Activated T-helper 2 cell treated with anti-CD3 and anti-CD28 coated beads, Interferon-gamma antibody, Interleukin-2, Interleukin-4, amounts not matched to agents 10 μg/mL and 5 μg/mL and 100 μg/mL, durations not matched to agents 14 hours and 24 hours and 36 hours (primary cell): Measurements from ENCODE around the gene MYO9B. TPM values are rescaled to one million over a fixed set of nuclear protein-coding genes. Genes with fewer than 3 reads are reported as not detected.

Source experiments
- DNase-seq: peaks from one replicate; pipeline ENCODE4 v3.0.0; 2021; ENCODE audit warnings: low spot score
- H3K27ac Mint-ChIP-seq: one replicate; pipeline ENCODE4 v1.8.0; 2021; ENCODE audit warnings: mixed read lengths
- H3K27me3 Mint-ChIP-seq: one replicate; pipeline ENCODE4 v1.8.0; 2021; ENCODE audit warnings: low read depth, mixed read lengths
- H3K36me3 Mint-ChIP-seq: one replicate; pipeline ENCODE4 v1.8.0; 2021; ENCODE audit warnings: low read depth, mixed read lengths
- H3K4me1 Mint-ChIP-seq: one replicate; pipeline ENCODE4 v1.8.0; 2021; ENCODE audit warnings: low read depth, mixed read lengths
- H3K4me3 Mint-ChIP-seq: one replicate; pipeline ENCODE4 v1.8.0; 2021; ENCODE audit warnings: low read depth, mild to moderate bottlenecking, moderate library complexity, mixed read lengths
- H3K9me3 Mint-ChIP-seq: one replicate; pipeline ENCODE4 v1.8.0; 2021; ENCODE audit warnings: mixed read lengths
- intact Hi-C: fragments of 100-400 bp; cut with micrococcal nuclease; formaldehyde crosslinking; loops from one replicate; pipeline ENCODE4 v1.15.1; 2023
- total RNA-seq: library from RNA; stranded (reverse); gene quantifications from 2 replicates; pipeline ENCODE4 v1.2.3, GENCODE V29; 2022

Gene MYO9B
- total RNA-seq, 1 donor from 2014 or later, result 143 TPM

DNA sequence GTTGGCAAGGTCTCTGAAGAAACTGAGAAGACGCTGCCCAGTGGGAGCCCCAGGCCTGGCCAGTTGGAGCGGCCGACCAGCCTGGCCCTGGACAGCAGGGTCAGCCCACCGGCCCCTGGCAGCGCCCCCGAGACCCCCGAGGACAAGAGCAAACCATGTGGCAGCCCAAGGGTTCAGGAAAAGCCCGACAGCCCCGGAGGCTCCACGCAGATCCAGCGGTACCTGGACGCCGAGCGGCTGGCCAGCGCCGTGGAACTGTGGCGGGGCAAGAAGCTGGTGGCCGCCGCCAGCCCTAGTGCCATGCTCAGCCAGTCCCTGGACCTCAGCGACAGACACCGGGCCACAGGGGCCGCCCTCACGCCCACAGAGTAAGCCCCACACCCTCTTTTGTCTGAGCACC is 119.5 kb downstream of the MYO9B start:
- no peaks in the 10 kb centered on the region for H3K27me3 Mint-ChIP-seq
- no peaks in the 10 kb centered on the region for H3K4me1 Mint-ChIP-seq
- no peak overlapping the region for H3K27ac Mint-ChIP-seq
- H3K9me3 Mint-ChIP-seq, result no peaks in the 10 kb centered on the region
- no peak overlapping the region for H3K4me3 Mint-ChIP-seq
- DNase-seq, result no peak
- intact Hi-C loops, result no loop called here
- H3K36me3 Mint-ChIP-seq, result peaks cover 65% of the 10 kb centered on the region

DNA sequence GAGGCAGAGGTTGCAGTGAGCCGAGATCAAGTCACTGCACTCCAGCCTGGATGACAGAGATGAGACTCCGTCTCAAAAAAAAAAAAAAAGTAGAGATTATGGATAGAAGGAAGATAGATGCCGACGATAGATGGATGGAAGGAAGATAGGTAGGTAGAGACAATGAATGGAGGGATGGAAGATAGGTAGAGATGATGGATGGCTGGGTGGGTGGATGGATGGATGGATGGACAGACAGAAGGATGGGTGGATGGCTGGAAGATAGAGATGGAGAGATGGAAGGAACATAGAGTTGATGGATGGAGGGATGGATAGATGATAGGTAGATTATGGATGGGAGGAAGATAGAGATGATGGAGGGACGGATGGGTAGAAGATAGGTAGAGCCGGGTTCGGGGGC is 121.0 kb downstream of the MYO9B start:
- Mint-ChIP-seq H3K9me3 (no peaks in the 10 kb centered on the region), H3K4me3 (no peak overlapping the region), H3K27ac (no peak overlapping the region), H3K27me3 (no peaks in the 10 kb centered on the region), H3K36me3 (peaks cover 70% of the 10 kb centered on the region), H3K4me1 (no peaks in the 10 kb centered on the region)
- no peak for DNase-seq
- intact Hi-C loops, result no loop called here

DNA sequence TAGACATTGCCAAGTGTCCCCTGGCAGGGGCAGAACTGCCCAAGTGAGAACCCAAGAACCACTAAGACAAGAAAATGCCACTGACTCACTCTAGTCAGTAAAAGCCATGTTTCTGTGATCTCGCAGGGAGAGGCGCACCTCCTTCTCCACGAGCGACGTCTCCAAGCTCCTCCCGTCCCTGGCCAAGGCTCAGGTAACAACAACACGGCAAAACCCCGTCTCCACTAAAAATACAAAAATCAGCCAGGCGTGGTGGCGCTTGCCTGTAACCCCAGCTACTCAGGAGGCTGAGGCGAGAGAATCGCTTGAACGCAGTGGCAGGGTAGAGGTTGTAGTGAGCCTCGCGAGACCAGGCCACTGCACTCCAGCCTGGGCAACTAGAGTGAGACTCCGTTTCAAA is 122.1 kb downstream of the MYO9B start:
- no peak for DNase-seq
- no peak overlapping the region for H3K27ac Mint-ChIP-seq
- no peaks in the 10 kb centered on the region for H3K9me3 Mint-ChIP-seq
- no peak overlapping the region for H3K4me3 Mint-ChIP-seq
- no peaks in the 10 kb centered on the region for H3K4me1 Mint-ChIP-seq
- H3K27me3 Mint-ChIP-seq, result no peaks in the 10 kb centered on the region
- peaks cover 78% of the 10 kb centered on the region for H3K36me3 Mint-ChIP-seq
- intact Hi-C loops, result no loop called here

DNA sequence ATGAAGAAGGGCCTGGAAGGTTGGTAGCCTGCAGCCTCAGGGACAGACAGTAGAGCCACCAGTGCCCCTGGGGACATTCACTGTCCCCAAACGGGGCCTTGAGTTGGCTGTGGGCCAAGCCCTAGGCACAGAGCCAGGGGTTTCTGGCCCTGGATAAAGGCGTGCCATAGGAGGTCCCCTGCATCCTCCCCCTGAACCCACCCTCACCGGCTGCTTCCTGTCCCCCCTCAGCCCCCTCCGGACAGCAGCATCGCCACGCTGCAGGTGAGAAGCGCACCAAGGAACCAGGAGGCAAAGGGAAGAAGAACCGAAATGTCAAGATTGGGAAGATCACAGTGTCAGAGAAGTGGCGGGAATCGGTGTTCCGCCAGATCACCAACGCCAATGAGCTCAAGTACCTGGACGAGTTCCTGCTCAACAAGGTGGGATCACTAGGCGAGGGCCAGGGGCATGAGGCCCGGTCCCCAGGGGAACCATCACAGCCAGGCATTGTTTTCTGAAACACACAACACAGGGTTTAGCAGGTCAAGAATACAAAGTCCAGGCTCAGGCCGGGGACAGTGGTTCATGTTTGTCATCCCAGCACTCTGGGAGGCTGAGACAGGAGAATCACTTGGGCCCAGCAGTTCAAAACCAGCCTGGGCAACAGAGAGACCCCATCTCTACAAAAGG is 125.0 kb downstream of the MYO9B start:
- no peak overlapping the region for H3K4me3 Mint-ChIP-seq
- no peak for DNase-seq
- H3K36me3 Mint-ChIP-seq, result peaks cover 86% of the 10 kb centered on the region
- no peaks in the 10 kb centered on the region for H3K4me1 Mint-ChIP-seq
- H3K9me3 Mint-ChIP-seq, result no peaks in the 10 kb centered on the region
- intact Hi-C loops, result no loop called here
- no peaks in the 10 kb centered on the region for H3K27me3 Mint-ChIP-seq
- H3K27ac Mint-ChIP-seq, result no peak overlapping the region

DNA sequence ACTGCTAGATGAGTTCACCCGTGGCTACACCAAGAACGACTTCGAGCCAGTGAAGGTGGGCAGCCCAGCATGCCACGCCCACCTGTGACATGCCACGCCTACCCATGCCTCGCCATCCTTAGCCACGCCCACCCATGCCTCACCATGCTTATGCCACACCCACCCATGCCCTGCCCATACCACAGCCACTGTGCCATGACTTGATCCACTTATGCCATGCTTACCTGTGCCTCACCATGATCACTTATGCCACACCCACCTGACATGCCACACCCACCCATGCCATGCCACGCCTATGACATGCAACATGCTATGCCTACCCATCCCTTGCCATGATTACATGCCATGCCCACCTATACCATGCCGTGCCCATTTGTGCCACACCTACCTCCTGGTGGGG is 126.7 kb downstream of the MYO9B start:
- Mint-ChIP-seq H3K4me1 (no peaks in the 10 kb centered on the region), H3K27ac (no peak overlapping the region), H3K36me3 (peaks cover 80% of the 10 kb centered on the region), H3K4me3 (no peak overlapping the region), H3K27me3 (no peaks in the 10 kb centered on the region), H3K9me3 (no peaks in the 10 kb centered on the region)
- DNase-seq, result no peak
- intact Hi-C loops, result no loop called here

DNA sequence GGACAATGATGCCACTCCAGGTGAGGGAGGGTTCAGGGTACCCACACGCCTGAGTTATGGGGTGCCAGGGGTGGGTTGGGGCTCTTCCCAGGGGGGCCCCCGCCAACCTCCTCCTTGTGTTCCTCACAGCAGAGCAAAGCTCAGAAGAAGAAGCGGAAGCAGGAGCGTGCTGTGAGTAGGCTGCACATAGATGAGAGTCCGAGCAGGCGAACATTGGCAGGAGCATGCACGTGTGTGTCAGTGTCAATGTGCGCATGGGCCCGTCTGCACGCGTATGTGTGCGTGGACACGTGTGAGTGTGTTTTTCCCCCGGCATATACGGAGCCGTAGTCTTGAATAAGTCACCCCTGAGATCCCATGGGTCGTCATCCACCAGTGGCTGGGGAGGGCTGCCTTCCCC is 127.1 kb downstream of the MYO9B start:
- no peaks in the 10 kb centered on the region for H3K27me3 Mint-ChIP-seq
- intact Hi-C loops, result no loop called here
- H3K27ac Mint-ChIP-seq, result no peak overlapping the region
- no peaks in the 10 kb centered on the region for H3K4me1 Mint-ChIP-seq
- DNase-seq, result no peak
- H3K36me3 Mint-ChIP-seq, result peaks cover 76% of the 10 kb centered on the region
- no peaks in the 10 kb centered on the region for H3K9me3 Mint-ChIP-seq
- H3K4me3 Mint-ChIP-seq, result no peak overlapping the region

DNA sequence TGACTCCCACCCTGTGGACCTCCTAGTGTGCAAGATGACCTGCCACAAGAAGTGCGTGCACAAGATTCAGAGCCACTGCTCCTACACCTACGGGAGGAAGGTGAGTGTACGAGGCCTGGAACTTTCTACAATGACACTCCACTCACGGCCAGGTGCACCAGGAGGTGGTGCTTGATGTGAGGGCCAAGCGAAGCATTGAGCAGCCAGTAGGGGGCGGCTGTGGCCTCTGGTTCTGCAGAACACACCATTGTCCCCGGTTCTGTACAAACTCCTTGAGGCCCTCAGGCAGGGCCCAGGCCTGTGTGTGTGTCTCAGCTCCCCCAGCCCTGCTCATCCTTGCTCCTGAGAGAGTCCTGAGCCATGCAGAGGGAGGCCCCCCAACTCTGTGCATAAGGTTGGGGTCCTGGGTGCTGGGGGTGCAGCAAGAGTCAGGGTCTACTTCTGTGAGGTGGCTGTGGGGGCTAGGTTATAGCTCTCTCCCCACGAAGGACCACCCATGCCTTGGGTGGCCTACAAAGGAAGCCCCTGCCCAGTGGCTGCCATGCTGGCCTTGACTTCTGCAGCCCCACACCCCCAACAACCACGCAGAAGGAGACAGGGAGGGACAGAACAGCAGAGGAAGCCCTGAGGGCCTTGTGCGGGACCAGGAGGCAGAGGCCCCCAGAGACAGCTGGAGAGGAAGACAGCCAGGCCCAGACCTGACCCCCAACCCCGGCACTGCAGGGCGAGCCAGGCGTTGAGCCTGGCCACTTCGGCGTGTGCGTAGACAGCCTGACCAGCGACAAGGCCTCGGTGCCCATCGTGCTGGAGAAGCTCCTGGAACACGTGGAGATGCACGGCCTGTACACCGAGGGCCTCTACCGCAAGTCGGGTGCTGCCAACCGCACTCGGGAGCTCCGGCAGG is 129.9 kb downstream of the MYO9B start:
- intact Hi-C loops, result no loop called here
- peak; percentile 40 for DNase-seq
- no peak overlapping the region for H3K27ac Mint-ChIP-seq
- peaks cover 11% of the 10 kb centered on the region for H3K4me1 Mint-ChIP-seq
- H3K9me3 Mint-ChIP-seq, result no peaks in the 10 kb centered on the region
- peaks cover 73% of the 10 kb centered on the region for H3K36me3 Mint-ChIP-seq
- H3K4me3 Mint-ChIP-seq, result no peak overlapping the region
- no peaks in the 10 kb centered on the region for H3K27me3 Mint-ChIP-seq

DNA sequence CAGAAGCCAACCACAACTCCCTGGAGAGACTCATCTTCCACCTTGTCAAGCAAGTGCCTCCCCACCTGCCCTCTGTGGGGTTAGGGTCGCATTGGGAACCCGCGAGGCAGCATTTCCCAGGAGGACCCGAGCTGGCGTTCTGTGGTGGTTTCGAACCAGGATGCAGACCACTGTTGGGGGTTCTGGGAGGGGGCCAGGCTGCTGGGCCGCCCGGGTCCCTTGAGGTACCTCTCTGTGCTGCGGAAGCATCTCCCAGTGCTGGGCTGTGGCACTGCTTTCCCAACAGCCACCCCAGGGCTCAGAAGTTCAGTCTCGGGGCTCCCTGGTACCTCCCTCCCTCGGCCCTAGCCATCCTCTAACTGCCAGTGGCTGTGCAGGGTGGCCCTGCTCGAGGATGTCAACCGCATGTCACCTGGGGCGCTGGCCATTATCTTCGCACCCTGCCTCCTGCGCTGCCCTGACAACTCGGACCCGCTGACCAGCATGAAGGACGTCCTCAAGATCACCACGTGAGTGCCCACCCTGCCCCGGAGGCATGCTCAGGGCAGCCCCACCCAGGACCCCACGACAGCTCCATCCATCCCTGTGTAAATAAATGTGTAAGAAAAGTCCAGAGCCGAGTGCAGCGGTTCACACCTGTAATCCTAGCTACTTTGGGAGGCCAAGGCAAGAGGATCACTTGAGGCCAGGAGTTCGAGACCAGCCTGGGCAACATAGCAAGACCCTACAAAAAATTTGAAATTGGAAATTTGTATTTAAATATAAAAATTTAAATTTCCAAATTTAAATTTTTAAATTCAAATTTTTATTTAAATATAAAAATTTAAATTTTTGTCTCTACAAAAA is 131.4 kb downstream of the MYO9B start:
- Mint-ChIP-seq H3K27me3 (no peaks in the 10 kb centered on the region), H3K27ac (no peak overlapping the region), H3K4me3 (no peak overlapping the region), H3K36me3 (peaks cover 66% of the 10 kb centered on the region), H3K4me1 (peaks cover 11% of the 10 kb centered on the region), H3K9me3 (no peaks in the 10 kb centered on the region)
- intact Hi-C loops, result no loop called here
- DNase-seq, result no peak

DNA sequence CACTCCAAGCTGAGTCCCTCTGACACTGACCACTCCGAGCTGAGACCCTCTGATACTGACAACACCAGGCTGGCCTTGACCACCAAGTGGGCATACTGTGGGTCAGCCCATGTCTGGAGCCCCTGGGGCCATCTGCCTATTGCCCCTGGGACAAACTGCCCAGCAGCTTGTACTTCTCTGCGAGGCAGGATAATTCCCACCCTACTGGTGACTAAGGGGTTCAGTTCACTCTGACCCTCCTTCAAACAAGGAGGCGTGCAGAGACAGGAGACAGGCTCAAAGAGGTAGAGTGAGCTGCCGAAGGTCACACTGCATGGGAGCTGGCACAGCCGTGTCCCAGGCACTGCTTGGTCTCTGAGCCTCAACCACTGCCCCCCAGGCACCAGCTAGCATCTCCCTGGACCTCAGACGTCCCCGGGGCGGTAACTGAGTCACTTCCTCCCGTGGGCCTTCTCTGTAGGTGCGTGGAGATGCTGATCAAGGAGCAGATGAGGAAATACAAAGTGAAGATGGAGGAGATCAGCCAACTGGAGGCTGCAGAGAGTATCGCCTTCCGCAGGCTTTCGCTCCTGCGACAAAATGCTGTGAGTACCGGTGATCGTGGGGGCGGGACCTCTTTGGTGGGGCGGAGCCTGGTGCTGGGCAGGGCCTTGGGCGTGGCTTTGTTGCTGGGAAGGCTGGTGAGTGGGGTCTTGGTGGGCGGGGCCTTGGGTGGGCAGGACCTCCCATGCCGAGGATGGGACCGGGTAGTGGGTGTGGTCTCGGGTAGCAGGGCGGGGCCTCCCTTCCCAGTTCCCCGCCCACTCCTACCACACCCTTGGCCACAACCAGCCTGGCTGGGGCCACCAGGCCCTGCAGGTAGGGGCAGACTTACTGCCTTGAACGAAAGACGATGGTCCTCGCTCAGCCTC is 133.8 kb downstream of the MYO9B start:
- intact Hi-C loops, result no loop called here

DNA sequence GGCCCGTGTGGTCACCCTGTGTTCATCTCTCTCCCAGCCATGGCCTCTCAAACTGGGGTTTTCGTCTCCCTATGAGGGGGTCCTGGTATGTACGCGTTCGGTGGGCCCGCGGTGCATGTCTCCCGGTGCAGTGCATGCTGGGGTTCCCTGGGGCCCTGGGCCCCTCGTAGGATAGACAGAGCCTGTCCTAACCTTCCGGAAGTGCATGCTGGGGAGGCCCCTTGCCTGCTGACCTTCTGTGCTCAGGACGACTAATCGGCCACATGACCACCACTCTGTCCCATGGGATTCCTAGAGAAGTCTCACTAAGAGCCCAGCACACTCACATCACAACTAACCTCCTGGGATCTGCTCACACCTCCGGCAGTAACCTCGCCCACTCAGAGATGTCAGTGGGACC is 134.7 kb downstream of the MYO9B start:
- Mint-ChIP-seq H3K4me1 (peaks cover 14% of the 10 kb centered on the region), H3K27me3 (no peaks in the 10 kb centered on the region), H3K36me3 (peaks cover 52% of the 10 kb centered on the region), H3K9me3 (no peaks in the 10 kb centered on the region), H3K4me3 (no peak overlapping the region), H3K27ac (no peak overlapping the region)
- intact Hi-C loops, result no loop called here
- no peak for DNase-seq

More for the DNA sequence above, 133.8 kb downstream of the MYO9B start:
- no peaks in the 10 kb centered on the region for H3K27me3 Mint-ChIP-seq
- H3K4me1 Mint-ChIP-seq, result peaks cover 11% of the 10 kb centered on the region
- H3K27ac Mint-ChIP-seq, result peak overlapping the region; percentile 78
- H3K4me3 Mint-ChIP-seq, result no peak overlapping the region
- DNase-seq, result peak; percentile 31
- peaks cover 56% of the 10 kb centered on the region for H3K36me3 Mint-ChIP-seq
- no peaks in the 10 kb centered on the region for H3K9me3 Mint-ChIP-seq

DNA sequence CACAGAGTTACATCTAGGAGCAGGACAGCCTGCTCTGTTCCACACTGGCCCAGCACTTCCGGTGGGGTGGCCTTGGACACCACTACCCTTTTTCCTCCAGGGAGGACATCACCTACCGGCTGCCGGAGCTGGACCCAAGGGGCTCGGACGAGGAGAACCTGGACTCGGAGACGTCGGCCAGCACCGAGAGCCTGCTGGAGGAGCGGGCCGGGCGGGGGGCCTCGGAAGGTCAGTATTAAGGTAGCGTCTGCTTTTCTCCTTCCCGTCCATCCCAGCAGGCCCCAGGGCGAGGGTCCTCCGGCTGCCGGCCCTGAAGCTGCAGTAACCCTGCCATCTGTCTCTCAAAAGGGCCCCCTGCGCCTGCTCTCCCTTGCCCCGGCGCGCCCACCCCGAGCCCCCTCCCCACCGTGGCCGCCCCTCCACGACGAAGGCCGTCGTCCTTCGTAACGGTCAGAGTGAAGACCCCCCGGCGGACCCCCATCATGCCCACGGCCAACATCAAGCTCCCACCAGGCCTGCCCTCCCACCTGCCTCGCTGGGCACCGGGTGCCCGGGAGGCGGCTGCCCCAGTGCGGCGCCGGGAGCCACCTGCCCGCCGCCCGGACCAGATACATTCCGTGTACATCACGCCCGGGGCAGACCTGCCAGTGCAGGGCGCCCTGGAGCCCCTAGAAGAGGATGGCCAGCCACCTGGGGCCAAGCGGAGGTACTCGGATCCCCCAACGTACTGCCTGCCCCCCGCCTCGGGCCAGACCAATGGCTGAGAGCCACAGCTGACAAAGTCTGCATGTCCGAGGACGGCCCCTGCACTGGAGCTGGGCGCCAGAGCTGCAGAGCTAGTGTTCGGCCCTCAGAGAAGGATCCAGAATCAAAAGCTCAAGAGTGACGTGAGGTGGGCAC is 136.2 kb downstream of the MYO9B start:
- DNase-seq, result no peak
- intact Hi-C loops, result no loop called here
- no peak overlapping the region for H3K27ac Mint-ChIP-seq
- no peaks in the 10 kb centered on the region for H3K9me3 Mint-ChIP-seq
- H3K4me3 Mint-ChIP-seq, result no peak overlapping the region
- peaks cover 56% of the 10 kb centered on the region for H3K36me3 Mint-ChIP-seq
- H3K4me1 Mint-ChIP-seq, result peaks cover 15% of the 10 kb centered on the region
- H3K27me3 Mint-ChIP-seq, result no peaks in the 10 kb centered on the region
